HG03520 (cell line): ENCODE data around the gene FKBP9.
"Not testable (repeated sequence)": the region's sequence is repeated elsewhere in the genome, so short reads cannot be mapped to it uniquely, and the experiment has no call there.

Source experiments
- ATAC-seq: cut with Tn5 transposase; IDR thresholded peaks from one replicate; pipeline ENCODE4 v1.9.1; 2021; ENCODE audit warnings: mild to moderate bottlenecking, moderate library complexity; ENCODE audit not compliant: unreplicated experiment

The FKBP9 gene

GRCh38 chr7:32947420-32947983 lies 9.7 kb upstream of the FKBP9 start:
- ATAC-seq, result no peak

- ATAC-seq, result no peak
Observed at GRCh38 chr7:32948202-32948601, 9.0 kb upstream of the FKBP9 start.

GRCh38 chr7:32952876-32953275 lies 4.4 kb upstream of the FKBP9 start:
- no peak for ATAC-seq

- no peak for ATAC-seq
Observed at GRCh38 chr7:32958046-32959025, 1.1 kb downstream of the FKBP9 start.

GRCh38 chr7:32963880-32964301 lies 6.7 kb downstream of the FKBP9 start:
- not testable (repeated sequence) for ATAC-seq

- peak; percentile 98 for ATAC-seq
Observed at GRCh38 chr7:32964461-32965159, 7.4 kb downstream of the FKBP9 start.

- ATAC-seq, result not testable (repeated sequence)
Observed at GRCh38 chr7:32966489-32967267, 9.4 kb downstream of the FKBP9 start.

- not testable (repeated sequence) for ATAC-seq
Observed at GRCh38 chr7:32967268-32967582, 10.0 kb downstream of the FKBP9 start.

- ATAC-seq, result not testable (repeated sequence)
Observed at GRCh38 chr7:32971967-32972366, 14.7 kb downstream of the FKBP9 start.

GRCh38 chr7:32977159-32977558 lies 19.9 kb downstream of the FKBP9 start:
- not testable (repeated sequence) for ATAC-seq

- not testable (repeated sequence) for ATAC-seq
Observed at GRCh38 chr7:32979246-32979645, 22.0 kb downstream of the FKBP9 start.

- not testable (repeated sequence) for ATAC-seq
Observed at GRCh38 chr7:32979902-32980301, 22.7 kb downstream of the FKBP9 start.

- not testable (repeated sequence) for ATAC-seq
Observed at GRCh38 chr7:32988148-32988547, 30.9 kb downstream of the FKBP9 start.

GRCh38 chr7:32991068-32991585 lies 33.9 kb downstream of the FKBP9 start:
- ATAC-seq, result not testable (repeated sequence)

- not testable (repeated sequence) for ATAC-seq
Observed at GRCh38 chr7:32991975-32992700, 34.9 kb downstream of the FKBP9 start.

GRCh38 chr7:32992750-32993149 lies 35.5 kb downstream of the FKBP9 start:
- ATAC-seq, result not testable (repeated sequence)

- ATAC-seq, result not testable (repeated sequence)
Observed at GRCh38 chr7:32997956-32998355, 40.7 kb downstream of the FKBP9 start.

- ATAC-seq, result not testable (repeated sequence)
Observed at GRCh38 chr7:32998361-32999171, 41.3 kb downstream of the FKBP9 start.

GRCh38 chr7:32999380-32999779 lies 42.1 kb downstream of the FKBP9 start:
- ATAC-seq, result not testable (repeated sequence)
